K562 (cell line): Measurements from ENCODE around the gene GRPEL2. TPM values are rescaled to one million over a fixed set of nuclear protein-coding genes. Genes with fewer than 3 reads are reported as not detected.
A peak's percentile ranks its signal among the peaks of the same experiment; 100 is the strongest.

Source experiments
- CREB3L1 ChIP-seq: fragments of 450-650 bp; IDR thresholded peaks from 2 replicates; pipeline ENCODE4 v1.6.1; 2014; ENCODE audit warnings: low read depth, mild to moderate bottlenecking, moderate library complexity, borderline replicate concordance
- CTCF ChIP-seq, 3 experiments: IDR thresholded peaks in 2 of 3; conservative IDR thresholded peaks in 1 of 3; 2 replicates each; pipeline ENCODE4 v1.5.1; 2011 to 2012; ENCODE audit warnings: low read length in 3 of 3, mild to moderate bottlenecking in 3 of 3, control low read depth in 2 of 3, improper control_type of control experiment in 1 of 3, inconsistent platforms in 1 of 3, low read depth in 1 of 3, mixed read lengths in 1 of 3, moderate library complexity in 1 of 3; ENCODE audit not compliant: insufficient read depth in 2 of 3
- FOXK2 ChIP-seq, 2 experiments: fragments of 450-650 bp; IDR thresholded peaks in 1 of 2; conservative IDR thresholded peaks in 1 of 2; 2 replicates each; pipeline ENCODE4 v1.6.1; 2016; ENCODE audit warnings: low read depth in 2 of 2, mild to moderate bottlenecking in 1 of 2
- HMG20B ChIP-seq: fragments of 250-450 bp; sonication (Bioruptor Pico); IDR thresholded peaks from 2 replicates; pipeline ENCODE4 v1.5.0; 2021; ENCODE audit warnings: mild to moderate bottlenecking
- MIER1 ChIP-seq: fragments of 450-650 bp; IDR thresholded peaks from 2 replicates; pipeline ENCODE4 v1.6.1; 2016; ENCODE audit warnings: antibody characterized with exemption, mild to moderate bottlenecking, low read depth
- RB1 ChIP-seq: fragments of 450-650 bp; IDR thresholded peaks from 2 replicates; pipeline ENCODE4 v1.6.1; 2017; ENCODE audit warnings: low read depth, mild to moderate bottlenecking
- RCOR1 ChIP-seq, 2 experiments: IDR thresholded peaks; 2 replicates each; pipeline ENCODE4 v1.6.1; 2012; ENCODE audit warnings: low read depth in 2 of 2, low read length in 2 of 2, borderline replicate concordance in 1 of 2, improper control_type of control experiment in 1 of 2
- RFX5 ChIP-seq: IDR thresholded peaks from 2 replicates; pipeline ENCODE4 v1.6.1; 2011; ENCODE audit warnings: low read depth, mild to moderate bottlenecking, improper control_type of control experiment, low read length
- SMC3 ChIP-seq: conservative IDR thresholded peaks from 2 replicates; pipeline ENCODE4 v1.6.1; 2011; ENCODE audit warnings: low read depth, low read length, improper control_type of control experiment; ENCODE audit not compliant: insufficient read depth
- ZKSCAN3 ChIP-seq: fragments of 250-450 bp; sonication (Bioruptor Pico); IDR thresholded peaks from 2 replicates; pipeline ENCODE4 v1.4.0; 2020
- ZNF133 ChIP-seq: fragments of 250-450 bp; sonication (Bioruptor Pico); IDR thresholded peaks from 2 replicates; pipeline ENCODE4 v1.4.0; 2020; ENCODE audit warnings: mild to moderate bottlenecking
- ZNF174 ChIP-seq: fragments of 250-450 bp; sonication (Bioruptor Pico); IDR thresholded peaks from 2 replicates; pipeline ENCODE4 v1.4.0; 2020; ENCODE audit warnings: mild to moderate bottlenecking
- ZNF232 ChIP-seq: sonication (generic); formaldehyde crosslinking; IDR thresholded peaks from 2 replicates; pipeline ENCODE4 v1.8.0; 2022; ENCODE audit warnings: mild to moderate bottlenecking, missing genetic modification reagents
- polyA plus RNA-seq, 8 experiments: library from polyadenylated mRNA; depleted of rRNA in 4 of 8; stranded (reverse) in 5 of 8; unstranded in 3 of 8; fragments of >200 nt; fragmentation: Nextera tagmentation in 2 of 8; fragmentation: Illumina TruSeq in 1 of 8; extraction: Ambion mirVana in 2 of 8; extraction: Trizol in 1 of 8; gene quantifications; 2 replicates each; pipeline versions ENCODE4 v1.2.1 to v1.2.3, GENCODE V29; 2011 to 2014; ENCODE audit warnings: inconsistent platforms in 1 of 8, missing spikeins in 1 of 8
- total RNA-seq, 7 experiments: library from RNA; depleted of rRNA in 6 of 7; stranded (reverse); fragments of >200 nt in 6 of 7; fragmentation: Illumina TruSeq in 2 of 7; extraction: Trizol in 2 of 7; gene quantifications; 2 replicates each; pipeline versions ENCODE4 v1.2.1 to v1.2.3, GENCODE V29; 2011 to 2021; ENCODE audit warnings: low replicate concordance in 1 of 7
- TF ChIP-seq, protein P1 (sequence below): fragments of 250-450 bp; sonication (Bioruptor Pico); IDR thresholded peaks from 2 replicates; pipeline ENCODE4 v1.4.0; 2020; ENCODE audit warnings: mild to moderate bottlenecking, moderate library complexity
- TF ChIP-seq, protein P2 (sequence below): fragments of 250-450 bp; sonication (Bioruptor Pico); IDR thresholded peaks from 2 replicates; pipeline ENCODE4 v1.5.0; 2021
- TF ChIP-seq, protein P3 (sequence below): fragments of 450-650 bp; formaldehyde crosslinking; IDR thresholded peaks from 2 replicates; pipeline ENCODE4 v1.4.0; 2020; ENCODE audit warnings: mild to moderate bottlenecking, moderate library complexity
- TF ChIP-seq, protein P4 (sequence below): fragments of 450-650 bp; formaldehyde crosslinking; IDR thresholded peaks from 2 replicates; pipeline ENCODE4 v1.4.0; 2020; ENCODE audit warnings: mild to moderate bottlenecking, moderate library complexity

Gene GRPEL2
- total and polyA plus RNA-seq, 9 of the 15 experiments (the other 6 are each of a cell fraction or from before 2014, with no cell fraction given), result 11.2 to 40.5 (median 25.8) TPM

DNA sequence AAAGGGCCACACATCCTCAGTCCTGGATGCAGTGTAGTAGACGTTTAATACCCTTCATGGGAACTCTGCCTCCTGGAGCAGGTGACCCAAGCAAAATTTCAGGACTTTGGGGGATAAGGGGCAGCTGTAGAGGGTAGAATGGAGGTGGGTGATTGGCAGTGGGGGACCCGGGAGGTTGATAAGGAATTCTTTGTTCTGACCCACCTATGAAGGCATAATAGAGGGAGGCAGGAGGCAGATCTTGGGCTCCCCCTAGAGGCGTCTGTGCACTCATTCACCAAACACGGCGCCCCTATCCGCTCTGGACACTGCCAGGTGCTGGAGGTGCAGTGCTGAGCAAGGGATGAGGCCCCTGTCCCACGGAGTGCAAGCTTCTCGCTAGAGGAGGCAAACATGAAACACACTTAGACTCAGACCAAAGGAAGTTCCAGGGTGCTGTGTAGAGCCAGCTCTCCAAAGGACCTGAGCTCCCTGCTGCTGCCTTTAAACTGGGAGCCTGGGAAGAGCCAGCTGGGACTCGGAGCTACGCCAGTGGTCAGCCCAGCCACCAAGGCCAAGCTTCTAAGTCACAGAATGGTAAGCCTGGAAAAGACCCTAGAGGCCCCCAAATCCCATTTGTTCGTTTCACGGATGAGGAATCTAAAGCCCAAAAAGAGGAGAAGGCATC, 26.1 kb downstream of the GRPEL2 start (continued):
- TF ChIP-seq, protein P1, sequence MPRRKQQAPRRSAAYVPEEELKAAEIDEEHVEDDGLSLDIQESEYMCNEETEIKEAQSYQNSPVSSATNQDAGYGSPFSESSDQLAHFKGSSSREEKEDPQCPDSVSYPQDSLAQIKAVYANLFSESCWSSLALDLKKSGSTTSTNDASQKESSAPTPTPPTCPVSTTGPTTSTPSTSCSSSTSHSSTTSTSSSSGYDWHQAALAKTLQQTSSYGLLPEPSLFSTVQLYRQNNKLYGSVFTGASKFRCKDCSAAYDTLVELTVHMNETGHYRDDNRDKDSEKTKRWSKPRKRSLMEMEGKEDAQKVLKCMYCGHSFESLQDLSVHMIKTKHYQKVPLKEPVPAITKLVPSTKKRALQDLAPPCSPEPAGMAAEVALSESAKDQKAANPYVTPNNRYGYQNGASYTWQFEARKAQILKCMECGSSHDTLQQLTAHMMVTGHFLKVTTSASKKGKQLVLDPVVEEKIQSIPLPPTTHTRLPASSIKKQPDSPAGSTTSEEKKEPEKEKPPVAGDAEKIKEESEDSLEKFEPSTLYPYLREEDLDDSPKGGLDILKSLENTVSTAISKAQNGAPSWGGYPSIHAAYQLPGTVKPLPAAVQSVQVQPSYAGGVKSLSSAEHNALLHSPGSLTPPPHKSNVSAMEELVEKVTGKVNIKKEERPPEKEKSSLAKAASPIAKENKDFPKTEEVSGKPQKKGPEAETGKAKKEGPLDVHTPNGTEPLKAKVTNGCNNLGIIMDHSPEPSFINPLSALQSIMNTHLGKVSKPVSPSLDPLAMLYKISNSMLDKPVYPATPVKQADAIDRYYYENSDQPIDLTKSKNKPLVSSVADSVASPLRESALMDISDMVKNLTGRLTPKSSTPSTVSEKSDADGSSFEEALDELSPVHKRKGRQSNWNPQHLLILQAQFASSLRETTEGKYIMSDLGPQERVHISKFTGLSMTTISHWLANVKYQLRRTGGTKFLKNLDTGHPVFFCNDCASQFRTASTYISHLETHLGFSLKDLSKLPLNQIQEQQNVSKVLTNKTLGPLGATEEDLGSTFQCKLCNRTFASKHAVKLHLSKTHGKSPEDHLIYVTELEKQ (CRISPR knock-in tag), result no peak
- TF ChIP-seq ZNF232 (CRISPR knock-in tag) (no peak), RFX5 (no peak), CTCF (IDR thresholded peaks at IDR 0.05 in 2 of 3, conservative IDR thresholded peaks at IDR 0.05 in 1 of 3; ENCODE audit: insufficient read depth in 2 of 3, low read depth in 1 of 3, low read length in 3 of 3) (peak; percentile 92 to 94 (median 92)), ZKSCAN3 (CRISPR knock-in tag) (no peak), FOXK2 (conservative IDR thresholded peaks at IDR 0.05 in 1 of 2, IDR thresholded peaks at IDR 0.05 in 1 of 2; ENCODE audit: low read depth in 2 of 2) (no peak), RCOR1 (IDR thresholded peaks at IDR 0.05; ENCODE audit: borderline replicate concordance in 1 of 2, low read depth in 2 of 2, low read length in 2 of 2) (no peak), ZNF133 (CRISPR knock-in tag) (no peak), MIER1 (no peak), CREB3L1 (no peak), SMC3 (peak; percentile 67), ZNF174 (no peak), HMG20B (CRISPR knock-in tag) (no peak), RB1 (peak; percentile 51; the same call in 1 of the 2 replicates)
- TF ChIP-seq, protein P2, sequence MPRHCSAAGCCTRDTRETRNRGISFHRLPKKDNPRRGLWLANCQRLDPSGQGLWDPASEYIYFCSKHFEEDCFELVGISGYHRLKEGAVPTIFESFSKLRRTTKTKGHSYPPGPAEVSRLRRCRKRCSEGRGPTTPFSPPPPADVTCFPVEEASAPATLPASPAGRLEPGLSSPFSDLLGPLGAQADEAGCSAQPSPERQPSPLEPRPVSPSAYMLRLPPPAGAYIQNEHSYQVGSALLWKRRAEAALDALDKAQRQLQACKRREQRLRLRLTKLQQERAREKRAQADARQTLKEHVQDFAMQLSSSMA (CRISPR knock-in tag), result no peak
- TF ChIP-seq, protein P3, sequence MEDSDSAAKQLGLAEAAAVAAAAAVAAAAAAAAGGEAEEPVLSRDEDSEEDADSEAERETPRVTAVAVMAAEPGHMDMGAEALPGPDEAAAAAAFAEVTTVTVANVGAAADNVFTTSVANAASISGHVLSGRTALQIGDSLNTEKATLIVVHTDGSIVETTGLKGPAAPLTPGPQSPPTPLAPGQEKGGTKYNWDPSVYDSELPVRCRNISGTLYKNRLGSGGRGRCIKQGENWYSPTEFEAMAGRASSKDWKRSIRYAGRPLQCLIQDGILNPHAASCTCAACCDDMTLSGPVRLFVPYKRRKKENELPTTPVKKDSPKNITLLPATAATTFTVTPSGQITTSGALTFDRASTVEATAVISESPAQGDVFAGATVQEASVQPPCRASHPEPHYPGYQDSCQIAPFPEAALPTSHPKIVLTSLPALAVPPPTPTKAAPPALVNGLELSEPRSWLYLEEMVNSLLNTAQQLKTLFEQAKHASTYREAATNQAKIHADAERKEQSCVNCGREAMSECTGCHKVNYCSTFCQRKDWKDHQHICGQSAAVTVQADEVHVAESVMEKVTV (CRISPR knock-in tag), result 0 out of 2 replicates have a peak, but pooled peaks have one; percentile 36
- TF ChIP-seq, protein P4, sequence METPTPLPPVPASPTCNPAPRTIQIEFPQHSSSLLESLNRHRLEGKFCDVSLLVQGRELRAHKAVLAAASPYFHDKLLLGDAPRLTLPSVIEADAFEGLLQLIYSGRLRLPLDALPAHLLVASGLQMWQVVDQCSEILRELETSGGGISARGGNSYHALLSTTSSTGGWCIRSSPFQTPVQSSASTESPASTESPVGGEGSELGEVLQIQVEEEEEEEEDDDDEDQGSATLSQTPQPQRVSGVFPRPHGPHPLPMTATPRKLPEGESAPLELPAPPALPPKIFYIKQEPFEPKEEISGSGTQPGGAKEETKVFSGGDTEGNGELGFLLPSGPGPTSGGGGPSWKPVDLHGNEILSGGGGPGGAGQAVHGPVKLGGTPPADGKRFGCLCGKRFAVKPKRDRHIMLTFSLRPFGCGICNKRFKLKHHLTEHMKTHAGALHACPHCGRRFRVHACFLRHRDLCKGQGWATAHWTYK (CRISPR knock-in tag), result no peak
